NCI-H128 (cell line): Measurements from ENCODE around the gene RBPJL.
"Not testable (repeated sequence)": the region's sequence is repeated elsewhere in the genome, so short reads cannot be mapped to it uniquely, and the experiment has no call there.

Source experiments
- DNase-seq: peaks from one replicate; lab custom pipeline; 2025; ENCODE audit not compliant: unreplicated experiment; lab: John Stamatoyannopoulos, UW

RBPJL gene

DNA sequence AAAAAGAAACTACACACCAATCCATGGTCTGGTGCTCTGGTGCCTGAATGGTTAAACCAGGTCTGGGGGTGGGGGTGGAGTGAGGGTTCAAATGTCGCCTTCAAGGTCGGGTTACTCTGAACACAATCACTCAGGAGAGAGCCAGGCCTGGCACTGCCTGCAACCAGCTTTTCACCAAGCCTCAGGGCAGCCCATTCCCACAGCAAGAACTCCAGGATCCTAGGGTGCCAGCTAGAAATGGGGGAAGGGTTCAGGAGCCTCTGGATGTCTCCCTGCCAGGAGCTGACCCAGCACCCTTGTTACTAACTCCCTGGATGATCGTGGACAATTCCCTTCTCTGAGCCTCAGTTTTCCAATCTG is 34.9 kb downstream of the RBPJL start:
- DNase-seq = no peak

DNA sequence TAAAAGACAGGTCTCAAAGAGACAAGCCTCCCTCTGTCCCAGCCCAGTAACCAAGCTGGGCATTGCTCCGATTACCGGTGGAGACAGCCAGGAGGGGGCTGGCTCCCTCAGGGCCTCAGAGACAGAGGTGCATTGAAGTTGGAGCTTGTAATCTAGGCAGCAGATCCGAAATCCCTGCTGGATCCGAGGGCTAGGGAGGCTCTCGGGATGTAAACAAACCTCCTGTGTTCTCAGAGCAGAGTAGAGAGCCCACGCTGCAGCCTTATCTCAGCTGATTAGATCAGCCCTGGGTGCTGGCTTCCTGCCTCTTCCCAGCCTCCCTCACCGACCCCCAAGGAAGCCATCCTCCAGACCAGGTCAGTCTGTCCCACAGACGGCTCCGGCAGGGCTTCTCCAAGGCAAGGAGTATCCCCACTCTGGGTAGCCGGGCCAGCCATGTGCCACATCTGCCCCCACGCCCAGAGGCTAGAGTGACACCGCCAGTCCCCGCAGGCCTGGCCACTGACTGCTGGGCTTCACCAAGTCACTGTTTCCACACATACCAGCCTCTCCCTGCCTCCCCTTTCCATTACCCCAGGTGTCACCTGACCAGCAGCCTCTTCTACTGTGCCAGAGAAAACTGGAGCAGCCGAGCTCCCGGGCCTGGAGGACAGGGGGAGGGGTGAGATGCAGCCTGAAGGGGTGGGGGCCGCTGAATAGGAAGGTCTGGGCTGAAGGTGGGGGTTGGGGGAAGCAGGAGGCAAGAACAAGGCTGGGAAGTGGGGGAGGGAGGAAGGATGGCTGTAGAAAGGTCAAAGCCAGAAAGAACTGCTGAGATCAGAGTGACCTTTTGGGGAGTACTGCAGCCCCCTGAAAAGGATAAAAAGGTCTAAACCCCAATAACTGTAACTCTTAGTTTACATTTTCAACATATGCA is 35.6 kb downstream of the RBPJL start:
- no peak for DNase-seq

DNA sequence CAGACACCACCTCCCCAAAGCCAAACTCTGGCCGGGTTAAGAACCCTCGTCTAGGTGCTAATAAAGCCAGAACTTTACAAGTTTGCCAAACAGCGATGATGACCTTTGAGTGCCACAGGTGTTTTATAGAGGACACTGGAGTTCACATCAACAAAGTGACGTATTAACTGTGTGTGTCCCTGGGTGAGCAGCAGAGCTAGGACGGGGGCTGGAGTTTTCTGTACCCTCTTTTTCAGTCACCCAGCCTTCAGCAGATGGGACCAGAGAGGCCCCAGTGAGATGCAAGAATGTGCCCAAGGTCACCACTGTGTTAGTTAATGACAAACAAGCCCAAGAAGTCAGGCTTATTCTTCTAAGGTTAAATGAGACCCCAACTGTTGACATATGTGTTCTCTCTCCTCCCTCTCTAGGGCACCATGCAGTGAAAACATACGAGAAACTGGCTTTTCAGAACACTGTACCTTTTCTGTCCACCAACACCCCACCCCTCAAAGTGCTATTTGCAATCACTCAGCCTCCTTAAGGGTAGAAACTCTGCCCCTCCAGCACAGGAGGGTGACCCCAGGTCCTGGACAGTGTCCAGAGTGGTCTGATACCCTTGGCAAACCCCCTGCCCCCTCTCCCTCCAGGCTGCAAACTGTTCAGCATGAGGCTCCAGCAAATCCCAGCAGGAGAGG is 36.4 kb downstream of the RBPJL start:
- DNase-seq = no peak

DNA sequence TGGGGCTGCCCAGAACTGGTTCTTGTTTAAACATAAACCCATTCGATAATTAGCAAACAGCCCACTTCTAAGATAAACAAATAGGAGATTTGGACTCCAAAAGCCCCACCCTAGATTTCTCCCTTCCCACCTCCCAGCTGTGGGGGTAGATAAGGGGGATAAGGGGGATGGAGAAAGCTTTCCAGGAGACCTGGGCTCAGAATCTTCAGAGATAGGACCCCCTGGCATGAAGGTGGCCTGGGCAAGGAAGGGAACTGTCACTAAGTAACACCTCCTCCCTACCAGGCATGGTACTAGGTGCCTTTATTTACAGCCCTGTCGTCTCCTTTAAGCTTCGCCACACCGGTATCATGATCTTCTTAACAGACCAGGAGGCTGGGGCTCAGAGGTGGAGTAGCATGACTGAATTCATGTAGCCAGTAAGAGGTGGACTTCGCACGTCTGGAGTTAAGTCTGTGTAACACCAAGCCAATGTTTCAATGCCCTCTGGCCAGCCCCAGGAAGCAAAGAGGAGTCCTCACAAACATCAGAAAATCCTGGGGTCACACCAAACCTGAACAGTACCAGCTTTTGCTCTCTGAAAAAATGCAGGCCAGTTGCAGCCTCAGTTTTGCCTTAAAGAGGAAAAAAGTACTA is 37.0 kb downstream of the RBPJL start:
- no peak for DNase-seq

DNA sequence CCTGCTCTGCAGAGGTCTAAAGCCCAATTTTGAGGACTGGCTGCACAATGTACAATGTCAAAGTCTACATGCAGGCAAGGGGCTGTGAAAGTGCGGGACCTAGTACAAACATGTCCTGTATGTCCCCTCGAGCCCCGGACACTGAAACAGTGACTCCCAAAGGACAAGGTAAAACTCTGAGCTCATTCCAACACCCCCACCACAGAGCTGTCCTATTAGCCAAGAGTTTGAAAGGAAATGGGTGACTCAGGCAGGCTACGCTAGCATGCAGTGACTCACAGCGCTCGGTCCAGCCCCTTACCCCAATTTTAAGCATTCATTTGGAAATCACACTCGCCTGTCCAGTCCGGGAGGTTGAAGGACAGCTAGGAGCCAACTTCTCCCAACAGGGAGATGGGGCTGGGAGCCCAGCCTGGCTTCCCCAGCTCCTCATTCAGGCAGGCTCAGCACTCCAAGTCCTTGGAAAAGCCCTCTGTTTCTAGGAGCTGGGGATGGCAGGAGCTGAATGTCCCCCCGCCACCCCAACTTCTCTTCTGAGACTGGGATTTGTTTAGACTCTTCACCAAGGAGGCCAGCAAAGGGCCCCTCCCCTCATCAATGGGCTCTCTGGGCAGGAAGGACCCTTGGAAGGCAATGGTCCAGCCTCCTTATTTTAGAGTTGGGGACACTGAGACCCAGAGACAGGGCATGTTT is 37.7 kb downstream of the RBPJL start:
- no peak for DNase-seq

DNA sequence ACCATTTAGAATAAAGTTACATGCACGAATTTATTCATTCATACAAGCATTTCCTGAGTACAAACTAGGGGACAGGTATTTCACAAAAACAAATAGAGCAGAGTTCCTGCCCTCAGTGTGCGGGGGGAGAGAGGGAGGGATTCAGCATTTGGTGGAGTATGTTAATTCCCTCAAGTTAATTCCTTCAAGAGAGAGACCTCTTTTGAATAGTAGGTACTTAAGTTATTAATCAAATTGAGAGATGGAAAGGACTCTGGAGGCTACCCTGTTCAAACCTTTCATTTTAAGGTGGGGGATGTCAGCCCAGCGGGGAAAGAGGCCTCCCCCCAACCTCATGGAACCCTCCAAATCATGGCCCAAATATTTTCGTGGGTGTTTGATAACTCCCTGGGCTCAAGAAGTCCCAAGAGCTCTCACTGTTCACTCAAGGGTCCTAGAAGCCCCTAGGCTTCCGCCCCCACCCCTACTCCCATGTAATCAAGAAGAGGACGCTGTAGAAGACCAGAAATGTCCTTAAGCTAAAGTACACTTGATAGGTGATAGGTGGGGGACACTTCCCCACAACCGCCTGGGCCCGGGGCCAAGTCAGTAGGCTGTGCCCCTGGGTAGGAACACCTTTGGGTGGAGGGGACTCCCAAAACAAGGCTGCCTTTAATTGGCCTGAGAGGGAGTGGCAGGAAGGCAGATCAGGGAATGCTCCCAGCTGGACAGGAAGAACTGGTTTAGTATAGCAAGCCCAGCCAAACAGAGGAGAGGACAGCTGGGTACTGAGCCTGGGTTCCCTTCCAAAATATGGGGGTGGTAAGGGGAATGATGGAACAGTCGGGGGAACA is 38.7 kb downstream of the RBPJL start:
- DNase-seq = no peak

DNA sequence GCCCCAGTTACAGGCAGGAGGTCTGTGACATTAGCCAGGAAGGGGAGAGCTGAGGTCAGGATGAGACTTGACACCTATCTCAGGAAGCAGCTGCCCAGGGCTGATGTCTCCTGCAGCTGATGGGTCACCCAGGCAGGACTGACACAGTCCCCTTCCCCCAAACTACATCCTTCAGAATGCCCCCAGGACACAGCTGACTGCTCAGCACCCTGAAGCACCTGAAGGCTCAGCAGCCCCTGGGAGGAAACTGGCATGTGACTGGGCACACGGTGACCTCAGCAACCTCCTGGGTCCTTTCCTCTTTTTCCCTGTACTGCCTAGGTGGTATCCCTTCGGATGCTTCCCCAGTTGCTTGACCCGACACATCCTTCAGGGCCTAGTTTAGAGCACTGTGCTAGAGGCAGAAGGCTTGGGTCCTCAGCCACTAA is 39.7 kb downstream of the RBPJL start:
- DNase-seq = no peak

DNA sequence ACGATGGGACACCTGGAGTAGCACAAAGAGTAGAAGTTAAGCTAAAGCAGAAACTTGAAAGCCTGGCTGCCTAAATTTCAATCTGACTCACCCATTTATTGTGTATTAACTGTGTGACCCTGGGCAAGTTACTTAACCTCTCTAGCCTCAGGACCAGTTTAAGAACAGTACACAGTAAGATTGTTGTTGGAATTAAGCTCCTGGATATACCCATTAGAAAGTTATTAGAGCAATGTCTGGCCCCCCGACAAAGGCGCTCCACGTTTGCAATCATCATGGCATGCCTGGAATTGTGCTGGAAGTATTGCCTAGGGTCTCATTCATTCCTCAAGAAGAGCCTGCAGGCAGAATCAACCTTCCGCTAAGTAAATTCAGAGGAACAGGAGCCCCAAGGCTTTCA is 40.2 kb downstream of the RBPJL start:
- DNase-seq = no peak

DNA sequence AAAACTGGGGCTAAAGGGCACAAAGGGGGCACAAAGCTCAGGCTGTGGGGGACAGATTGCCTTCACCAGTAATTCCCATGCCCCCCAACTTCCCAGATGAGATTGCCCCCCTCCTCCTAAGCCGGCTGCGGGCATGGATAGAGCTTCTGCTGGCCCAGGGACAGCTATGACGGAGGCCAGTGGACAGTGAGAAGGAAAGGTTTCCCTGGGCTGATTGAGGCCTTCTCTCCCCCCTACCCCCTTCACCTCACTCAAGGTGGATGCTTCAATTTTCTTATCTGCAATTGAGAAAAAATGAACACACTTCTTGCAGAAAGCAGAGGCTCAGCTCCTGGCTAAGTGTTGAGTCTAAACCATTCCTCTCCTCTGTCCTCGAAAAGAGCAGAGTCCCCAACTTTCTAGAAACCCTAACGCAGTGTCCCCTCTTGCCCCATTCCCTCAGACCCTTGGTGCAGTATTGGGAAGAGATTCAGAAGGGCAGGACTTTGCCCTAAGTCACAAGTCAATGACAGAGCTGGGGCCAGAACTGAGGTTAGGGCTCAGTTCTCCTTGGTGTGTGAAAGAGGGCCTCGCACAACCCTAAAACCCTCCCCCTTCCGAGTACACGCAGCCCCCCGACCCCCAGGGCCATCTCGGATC is 40.8 kb downstream of the RBPJL start:
- no peak for DNase-seq

DNA sequence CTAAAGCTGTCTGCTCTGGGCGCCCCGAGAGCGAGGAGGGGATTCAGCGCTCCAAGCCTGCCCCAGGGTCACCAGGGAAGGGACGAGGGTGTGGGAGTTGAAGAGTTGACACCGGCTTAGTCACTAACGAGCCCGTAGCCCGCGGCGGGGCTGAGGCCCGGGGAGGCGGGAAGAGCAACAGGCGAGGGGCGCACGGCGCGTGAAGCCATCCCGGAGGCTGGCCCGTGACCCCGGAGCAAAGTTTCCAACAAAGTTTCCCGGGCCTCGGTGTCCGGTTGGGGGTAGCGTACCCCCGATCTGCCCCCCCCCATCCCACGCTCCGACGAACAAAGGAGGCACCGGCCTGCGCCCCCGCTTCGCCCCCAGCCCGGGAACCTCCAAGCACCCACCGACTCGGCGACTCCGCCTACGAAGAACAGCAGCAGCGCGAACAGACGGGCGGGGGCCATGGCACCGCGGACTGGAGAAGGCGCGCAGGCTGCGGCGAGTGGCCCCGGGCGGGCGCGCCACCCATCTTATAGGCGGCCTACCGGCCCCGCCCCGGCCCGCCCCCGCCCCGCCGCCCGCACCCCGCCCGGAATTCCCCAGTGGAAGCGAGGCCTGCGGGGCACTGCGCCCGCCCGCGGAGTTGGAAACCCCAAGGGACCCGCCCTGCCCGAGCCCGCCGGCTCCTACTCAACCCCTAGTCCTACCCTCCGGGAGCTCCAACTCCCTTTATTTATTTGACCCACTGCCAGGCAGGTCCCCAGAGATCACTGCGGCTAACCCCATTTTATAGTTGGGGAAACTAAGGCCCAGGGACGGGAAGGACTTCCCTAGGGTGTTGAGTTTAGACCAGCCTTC is 41.5 kb downstream of the RBPJL start, which contains the start of gene SDC4:
TSS of gene SDC4 (minus strand) at position 489 of the 843 bp plus-strand sequence. CDS start at position 449, 40 bp downstream.
- no peak for DNase-seq

DNA sequence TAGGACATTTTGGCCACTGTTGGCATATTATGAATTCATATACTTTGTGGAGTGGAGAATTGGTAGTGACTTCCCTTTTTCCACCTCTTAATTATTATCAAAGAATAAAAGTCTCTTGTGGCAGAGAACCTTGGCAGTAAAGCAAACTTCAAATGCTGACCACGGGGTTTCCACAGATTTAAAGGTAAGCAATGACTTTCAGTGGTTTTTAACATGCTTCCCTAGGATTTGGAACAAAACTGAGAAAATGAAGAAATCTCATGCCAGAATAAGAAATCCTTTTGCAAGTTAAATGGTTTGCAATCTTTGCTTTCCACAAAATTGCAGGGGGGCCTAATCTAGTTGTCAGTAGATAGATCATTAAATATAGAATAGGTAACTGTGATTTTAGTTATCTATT is 43.6 kb downstream of the RBPJL start:
- no peak for DNase-seq

DNA sequence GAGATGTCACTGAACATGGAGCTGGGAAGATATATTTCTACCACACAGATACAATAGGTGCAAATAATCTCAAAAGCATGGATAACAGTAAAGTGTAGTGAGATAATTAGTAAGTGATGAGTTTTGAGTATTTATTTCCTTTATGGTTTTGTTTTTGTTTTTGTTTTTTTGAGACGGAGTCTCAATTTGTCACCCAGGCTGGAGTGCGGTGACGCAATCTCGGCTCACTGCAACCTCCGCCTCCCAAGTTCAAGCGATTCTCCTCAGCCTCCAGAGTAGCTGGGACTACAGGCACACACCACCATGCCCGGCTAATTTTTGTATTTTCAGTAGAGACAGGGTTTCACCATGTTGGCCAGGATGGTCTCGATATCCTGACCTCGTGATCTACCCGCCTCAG is 44.2 kb downstream of the RBPJL start:
- DNase-seq = not testable (repeated sequence)

DNA sequence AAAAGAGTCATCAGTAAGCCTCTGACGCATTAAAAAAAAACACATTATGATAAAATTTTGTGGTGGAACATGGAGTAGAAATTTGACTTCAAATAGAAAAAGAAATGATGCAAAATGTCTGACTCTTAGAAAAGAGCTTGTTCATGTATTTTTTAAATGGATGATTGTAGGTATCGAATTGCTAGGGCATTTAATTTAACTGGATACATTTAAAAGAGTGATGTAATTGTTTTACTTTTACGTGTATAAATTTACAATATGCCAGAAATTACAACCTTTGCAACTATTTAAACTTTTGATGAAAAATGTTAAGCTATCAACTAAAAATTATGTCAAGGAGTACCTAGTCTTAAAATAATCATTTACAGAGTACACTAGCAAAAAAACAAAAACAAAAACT is 46.1 kb downstream of the RBPJL start:
- DNase-seq = no peak

DNA sequence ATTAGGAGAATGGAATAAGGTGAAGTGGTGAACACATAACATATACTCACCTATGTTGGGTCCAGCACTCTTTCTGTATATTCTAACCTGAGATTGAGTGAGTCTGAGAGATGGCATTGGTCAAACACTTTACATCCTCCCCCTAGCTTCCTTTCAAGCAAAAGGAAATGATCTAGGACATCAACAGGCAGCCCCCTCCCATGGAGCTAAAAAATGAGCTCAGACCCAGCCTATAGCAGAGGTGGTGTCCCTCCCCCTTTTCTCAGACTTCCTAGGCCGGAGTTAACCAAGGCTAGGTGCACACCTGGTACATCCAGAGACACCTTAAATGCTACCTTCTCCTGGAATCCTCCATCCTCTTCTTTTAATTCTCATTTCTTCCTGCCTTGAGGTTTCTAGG is 47.1 kb downstream of the RBPJL start:
- DNase-seq = no peak

DNA sequence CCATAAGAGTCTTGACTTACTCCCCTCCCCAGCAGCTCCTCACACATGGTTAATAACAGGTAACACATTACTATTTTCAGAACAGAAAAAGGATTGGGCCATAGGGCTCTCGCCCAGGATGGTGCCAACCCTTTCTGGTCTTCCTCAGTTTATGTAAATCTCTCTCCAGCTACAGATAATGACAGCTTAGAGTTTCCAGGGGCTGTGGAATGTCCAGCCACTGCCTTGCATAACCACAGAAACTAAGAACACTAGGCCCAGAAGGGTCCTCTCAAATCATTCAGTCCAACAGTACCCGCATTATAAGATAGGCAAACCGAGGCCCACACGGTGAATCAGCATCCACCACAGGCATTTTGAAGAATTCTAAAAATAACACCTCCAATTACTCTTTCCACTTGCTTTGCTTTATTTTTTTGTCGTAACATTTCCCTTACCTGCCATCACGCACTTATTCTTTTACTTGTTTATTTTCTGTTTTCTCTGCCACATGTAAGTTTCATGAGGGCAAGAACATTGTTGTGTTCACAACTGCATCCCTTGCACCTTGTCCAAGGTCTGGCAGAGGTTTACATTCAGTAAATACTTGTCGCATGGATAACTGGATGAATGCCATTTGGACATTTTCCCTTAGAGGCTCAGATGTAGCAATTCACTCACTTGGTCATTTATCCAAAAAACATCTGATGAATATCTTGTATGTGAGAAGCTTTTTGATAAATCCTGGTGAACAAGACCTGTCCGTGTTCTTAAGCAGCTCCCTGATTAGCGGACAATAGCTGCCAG is 48.0 kb downstream of the RBPJL start:
- DNase-seq = no peak

DNA sequence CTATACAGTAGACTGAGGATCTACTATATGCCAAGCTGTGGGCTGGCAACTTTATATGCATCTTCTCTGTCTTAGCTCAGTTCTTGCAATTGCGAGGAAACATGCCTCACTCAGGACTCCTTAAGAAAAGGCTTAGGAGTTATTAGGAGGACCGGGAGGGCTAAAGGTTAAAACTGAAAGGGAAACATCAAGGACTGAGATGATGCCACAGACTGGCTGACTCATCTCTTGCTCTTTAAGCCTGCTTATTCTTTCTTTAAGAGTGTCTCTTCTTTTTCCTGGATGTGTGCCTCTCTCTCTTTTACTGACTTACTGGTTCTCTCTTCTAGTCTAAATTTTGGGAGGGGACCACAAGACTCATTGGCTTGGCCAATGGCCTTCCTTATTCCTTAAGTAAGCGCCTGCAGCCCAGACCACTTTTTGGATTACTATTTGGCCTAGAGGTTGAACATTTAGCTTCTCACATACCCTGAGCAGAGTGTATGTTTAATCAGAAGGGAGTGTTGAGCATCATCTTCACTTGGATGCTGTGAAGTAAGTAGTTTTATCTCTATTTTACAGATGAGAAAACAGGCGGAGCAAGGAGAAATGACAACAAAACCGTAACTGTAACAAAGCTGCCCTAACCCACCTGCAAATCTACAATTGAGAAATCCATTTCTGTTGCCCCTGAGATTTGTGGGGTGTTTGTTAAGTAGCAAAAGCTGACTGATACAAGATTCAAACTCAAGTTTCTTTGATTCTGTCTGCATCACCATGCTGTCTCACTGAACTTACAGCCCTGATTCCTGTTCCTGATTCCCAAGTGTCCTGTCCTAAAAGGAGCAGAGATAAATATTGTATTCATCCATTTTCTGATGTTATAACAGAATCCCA is 48.8 kb downstream of the RBPJL start:
- DNase-seq = no peak
